CD4-positive, alpha-beta T cell treated with Interleukin-1 beta for 1 hour (primary cell): ENCODE data around the gene CEP41.

Experiments
- DNase-seq, 2 donors: peaks; one replicate each; pipeline ENCODE4 v3.0.0-alpha.2; 2020 to 2022

The CEP41 gene

GRCh38 chr7:130366564-130366963 is 74.3 kb downstream of the CEP41 start:
- DNase-seq = no peak

GRCh38 chr7:130365511-130366441 is 75.0 kb downstream of the CEP41 start:
- no peak for DNase-seq

GRCh38 chr7:130365088-130365487 is 75.7 kb downstream of the CEP41 start:
- no peak for DNase-seq

GRCh38 chr7:130364451-130364850 is 76.4 kb downstream of the CEP41 start:
- DNase-seq = no peak

GRCh38 chr7:130363026-130363847 is 77.6 kb downstream of the CEP41 start:
- DNase-seq = no peak

GRCh38 chr7:130362251-130362816 is 78.5 kb downstream of the CEP41 start:
- no peak for DNase-seq

GRCh38 chr7:130361681-130362080 is 79.1 kb downstream of the CEP41 start:
- DNase-seq = no peak

- DNase-seq = no peak
These were observed 80.3 kb downstream of the CEP41 start for GRCh38 chr7:130360518-130360917.

GRCh38 chr7:130359276-130359857 is 81.4 kb downstream of the CEP41 start:
- DNase-seq = no peak

GRCh38 chr7:130358471-130358870 is 82.3 kb downstream of the CEP41 start:
- DNase-seq = no peak

GRCh38 chr7:130356876-130357611 is 83.8 kb downstream of the CEP41 start:
- DNase-seq = no peak

GRCh38 chr7:130356121-130356875 is 84.5 kb downstream of the CEP41 start:
- no peak for DNase-seq

- DNase-seq = no peak
These were observed 87.6 kb downstream of the CEP41 start for GRCh38 chr7:130353196-130353595.

GRCh38 chr7:130352194-130353074 is 88.4 kb downstream of the CEP41 start:
- no peak for DNase-seq

- no peak for DNase-seq
These were observed 89.1 kb downstream of the CEP41 start for GRCh38 chr7:130351791-130352090.

- no peak for DNase-seq
These were observed 89.6 kb downstream of the CEP41 start for GRCh38 chr7:130350945-130351790.

GRCh38 chr7:130349911-130350782 is 90.7 kb downstream of the CEP41 start:
- no peak for DNase-seq

- DNase-seq = no peak
These were observed 93.9 kb downstream of the CEP41 start for GRCh38 chr7:130346941-130347340.
